H1 (cell line): ENCODE results near the gene KBTBD13. TPM values are rescaled to one million over a fixed set of nuclear protein-coding genes. Genes with fewer than 3 reads are reported as not detected.

Experiments
- CTCF ChIA-PET: fragments of 300-600 bp; sonication (Branson Sonifier 250); formaldehyde crosslinking; loops from one replicate; lab custom pipeline; 2021; ENCODE audit not compliant: partially characterized antibody; lab: Charles Lee
- POLR2A ChIA-PET: fragments of 300-600 bp; sonication (Branson Sonifier 250); formaldehyde crosslinking; loops from one replicate; lab custom pipeline; 2021; ENCODE audit warnings: inconsistent platforms; ENCODE audit not compliant: partially characterized antibody; lab: Charles Lee
- DNase-seq, 2 experiments: peaks; one replicate each; pipeline versions ENCODE4 v3.0.0 to v3.0.0-alpha.2; 2010 to 2022; ENCODE audit warnings: low spot score in 2 of 2, low read depth in 1 of 2, mixed read lengths in 1 of 2
- FAIRE-seq: peaks from 2 replicates; lab custom pipeline; 2011; peaks lifted over from hg19 to GRCh38; lab: Jason Lieb, UNC
- H2AFZ ChIP-seq: 2 replicates; pipeline ENCODE4 v1.8.1; 2012; ENCODE audit warnings: low read length, inconsistent platforms
- H2AK5ac ChIP-seq: 2 replicates; pipeline ENCODE4 v1.6.1; 2013; ENCODE audit warnings: low read depth, low read length
- H2BK120ac ChIP-seq: replicated peaks from 2 replicates; pipeline ENCODE3; 2013; ENCODE audit warnings: low read depth, low read length, inconsistent platforms
- H2BK12ac ChIP-seq: 2 replicates; pipeline ENCODE4 v1.6.1; 2013; ENCODE audit warnings: low read depth, low read length
- H2BK15ac ChIP-seq: 2 replicates; pipeline ENCODE4 v1.6.1; 2013; ENCODE audit warnings: low read length
- H2BK20ac ChIP-seq: 2 replicates; pipeline ENCODE4 v1.6.1; 2013; ENCODE audit warnings: low read length
- H2BK5ac ChIP-seq: 2 replicates; pipeline ENCODE4 v1.6.1; 2013; ENCODE audit warnings: low read depth, low read length
- H3K14ac ChIP-seq: 2 replicates; pipeline ENCODE4 v1.6.1; 2013; ENCODE audit warnings: inconsistent platforms; ENCODE audit not compliant: insufficient read length
- H3K18ac ChIP-seq: 2 replicates; pipeline ENCODE4 v1.6.1; 2013; ENCODE audit warnings: low read length; ENCODE audit errors: extremely low read depth
- H3K23ac ChIP-seq: 2 replicates; pipeline ENCODE4 v1.6.1; 2013; ENCODE audit warnings: inconsistent platforms; ENCODE audit not compliant: insufficient read length
- H3K23me2 ChIP-seq: 2 replicates; pipeline ENCODE4 v1.6.1; 2013; ENCODE audit warnings: low read depth, low read length
- H3K27ac ChIP-seq: 2 replicates; pipeline ENCODE4 v1.6.1; 2011; ENCODE audit warnings: low read depth, low read length, inconsistent platforms
- H3K27me3 ChIP-seq, 4 experiments: replicated peaks in 1 of 4; 1 replicate in 1 of 4; 2 replicates in 3 of 4; pipeline versions ENCODE4 v1.6.1 to v1.8.1; 2011 to 2013; ENCODE audit warnings: low read length in 3 of 4, mild to moderate bottlenecking in 3 of 4, inconsistent platforms in 2 of 4, mixed read lengths in 2 of 4, moderate library complexity in 1 of 4; ENCODE audit not compliant: control insufficient read depth in 3 of 4, insufficient read depth in 3 of 4; ENCODE audit errors: extremely low read depth in 1 of 4
- H3K36me3 ChIP-seq, 4 experiments: 2 replicates each; pipeline versions ENCODE4 v1.6.1 to v1.8.1; 2011 to 2013; ENCODE audit warnings: mild to moderate bottlenecking in 4 of 4, low read length in 3 of 4, moderate library complexity in 2 of 4, control low read depth in 1 of 4, inconsistent platforms in 1 of 4; ENCODE audit not compliant: insufficient read depth in 4 of 4, control insufficient read depth in 2 of 4
- H3K4ac ChIP-seq: replicated peaks from 2 replicates; pipeline ENCODE3; 2013; ENCODE audit warnings: low read length, low read depth, mixed read lengths, inconsistent platforms; ENCODE audit not compliant: insufficient read length
- H3K4me1 ChIP-seq, 4 experiments: replicated peaks in 1 of 4; 1 replicate in 1 of 4; 2 replicates in 3 of 4; pipeline versions ENCODE4 v1.6.1 to v1.8.1; 2011 to 2013; ENCODE audit warnings: low read length in 3 of 4, inconsistent platforms in 2 of 4, mixed read lengths in 1 of 4; ENCODE audit not compliant: insufficient read depth in 4 of 4, control insufficient read depth in 3 of 4
- H3K4me2 ChIP-seq, 2 experiments: 2 replicates each; pipeline versions ENCODE4 v1.6.1 to v1.8.1; 2011 to 2013; ENCODE audit warnings: low read depth in 2 of 2, low read length in 2 of 2, control low read depth in 1 of 2, inconsistent platforms in 1 of 2, mild to moderate bottlenecking in 1 of 2; ENCODE audit not compliant: insufficient read depth in 1 of 2
- H3K4me3 ChIP-seq, 4 experiments: fragments of 200-600, 300-600 bp in 1 of 4; sonication (generic), shearing (Covaris generic), sonication (Bioruptor Twin) in 1 of 4; 2 replicates each; pipeline versions ENCODE4 v1.5.1 to v1.8.1; 2011 to 2016; ENCODE audit warnings: low read length in 4 of 4, low read depth in 3 of 4, control low read depth in 2 of 4, inconsistent platforms in 2 of 4, mild to moderate bottlenecking in 2 of 4, mixed read lengths in 1 of 4, moderate library complexity in 1 of 4; ENCODE audit not compliant: insufficient read depth in 2 of 4; ENCODE audit errors: extremely low read depth in 1 of 4
- H3K56ac ChIP-seq: replicated peaks from 2 replicates; pipeline ENCODE3; 2013; ENCODE audit warnings: low read depth, mild to moderate bottlenecking, mixed read lengths, low read length, inconsistent platforms; ENCODE audit not compliant: insufficient read length
- H3K79me1 ChIP-seq: 2 replicates; pipeline ENCODE4 v1.6.1; 2013; ENCODE audit warnings: low read depth, low read length, control low read depth
- H3K79me2 ChIP-seq, 2 experiments: 2 replicates each; pipeline versions ENCODE4 v1.6.1 to v1.8.1; 2012 to 2013; ENCODE audit warnings: low read length in 2 of 2, mild to moderate bottlenecking in 2 of 2, inconsistent platforms in 1 of 2; ENCODE audit not compliant: insufficient read depth in 2 of 2, control insufficient read depth in 1 of 2
- H3K9ac ChIP-seq, 4 experiments: replicated peaks in 1 of 4; 1 replicate in 1 of 4; 2 replicates in 3 of 4; pipeline versions ENCODE4 v1.6.1 to v1.8.1; 2011 to 2013; ENCODE audit warnings: low read depth in 3 of 4, low read length in 3 of 4, control low read depth in 2 of 4, mild to moderate bottlenecking in 2 of 4, moderate library complexity in 2 of 4, inconsistent platforms in 1 of 4; ENCODE audit errors: extremely low read depth in 1 of 4
- H3K9me3 ChIP-seq, 2 experiments: 2 replicates each; pipeline versions ENCODE4 v1.6.1 to v1.8.1; 2012 to 2013; ENCODE audit warnings: mild to moderate bottlenecking in 2 of 2, moderate library complexity in 2 of 2, control low read depth in 1 of 2, inconsistent platforms in 1 of 2, low read depth in 1 of 2, low read length in 1 of 2, mixed read lengths in 1 of 2; ENCODE audit not compliant: insufficient read depth in 2 of 2
- H4K20me1 ChIP-seq, 2 experiments: replicated peaks in 1 of 2; 2 replicates each; pipeline versions ENCODE3 to v1.8.1; 2011 to 2013; ENCODE audit warnings: inconsistent platforms in 2 of 2, low read length in 2 of 2, mild to moderate bottlenecking in 1 of 2; ENCODE audit not compliant: insufficient read depth in 2 of 2, control insufficient read depth in 1 of 2
- H4K5ac ChIP-seq: 2 replicates; pipeline ENCODE4 v1.6.1; 2013; ENCODE audit warnings: low read length, low read depth, mixed read lengths, inconsistent platforms; ENCODE audit not compliant: insufficient read length
- H4K8ac ChIP-seq: 2 replicates; pipeline ENCODE4 v1.8.0; 2013; ENCODE audit warnings: mild to moderate bottlenecking, moderate library complexity, low read length, inconsistent platforms; ENCODE audit not compliant: insufficient read depth; ENCODE audit errors: extremely low read depth
- H4K91ac ChIP-seq: replicated peaks from 2 replicates; pipeline ENCODE3; 2013; ENCODE audit warnings: low read length, mixed read lengths, inconsistent platforms; ENCODE audit not compliant: insufficient read length
- ASH2L ChIP-seq: fragments of 200-600, 300-600 bp; sonication (generic); IDR thresholded peaks from one replicate; pipeline ENCODE4 v1.7.1; 2017; ENCODE audit warnings: low read length
- BACH1 ChIP-seq: IDR thresholded peaks from 2 replicates; pipeline ENCODE4 v1.6.1; 2012; ENCODE audit warnings: low read length, improper control_type of control experiment
- GTF2F1 ChIP-seq: IDR thresholded peaks from 2 replicates; pipeline ENCODE4 v1.6.1; 2012; ENCODE audit warnings: low read depth, low read length, improper control_type of control experiment, borderline replicate concordance
- HDAC6 ChIP-seq: IDR thresholded peaks from one replicate; pipeline ENCODE4 v1.7.1; 2012; ENCODE audit warnings: low read depth, mild to moderate bottlenecking, inconsistent platforms, low read length, moderate library complexity
- JUND ChIP-seq: IDR thresholded peaks from 2 replicates; pipeline ENCODE4 v1.6.1; 2011; ENCODE audit warnings: mild to moderate bottlenecking, improper control_type of control experiment, low read length
- KDM1A ChIP-seq: fragments of 200-600, 300-600 bp; sonication (generic); IDR thresholded peaks from 2 replicates; pipeline ENCODE4 v1.7.1; 2016; ENCODE audit warnings: mild to moderate bottlenecking, low read length, borderline replicate concordance
- KDM5A ChIP-seq: fragments of 200-600 bp; IDR thresholded peaks from 2 replicates; pipeline ENCODE4 v1.7.1; 2012; ENCODE audit warnings: mild to moderate bottlenecking, low read length, inconsistent platforms, mixed read lengths
- NRF1 ChIP-seq: IDR thresholded peaks from 2 replicates; pipeline ENCODE4 v1.6.1; 2011; ENCODE audit warnings: mild to moderate bottlenecking, low read depth, low read length, improper control_type of control experiment
- POU5F1 ChIP-seq: IDR thresholded peaks from 2 replicates; pipeline ENCODE4 v1.6.1; 2011; ENCODE audit warnings: low read depth, mild to moderate bottlenecking, low read length, moderate library complexity
- RAD21 ChIP-seq, 2 experiments: IDR thresholded peaks in 1 of 2; conservative IDR thresholded peaks in 1 of 2; 2 replicates each; pipeline ENCODE4 v1.6.1; 2011; ENCODE audit warnings: low read depth in 2 of 2, low read length in 2 of 2, improper control_type of control experiment in 1 of 2, inconsistent platforms in 1 of 2, mild to moderate bottlenecking in 1 of 2, moderate library complexity in 1 of 2
- WGBS, 2 experiments: shearing (Covaris generic) in 1 of 2; methylation state at CpG; one replicate each; pipeline versions ENCODE4 v1.1.6 to v1.1.7; 2013 to 2015; ENCODE audit warnings: low lambda C conversion rate in 2 of 2, mixed read lengths in 2 of 2, inconsistent platforms in 1 of 2, low coverage in 1 of 2, missing lambda C conversion rate in 1 of 2; ENCODE audit not compliant: insufficient replicate concordance in 2 of 2, insufficient coverage in 1 of 2, insufficient read length in 1 of 2; ENCODE audit errors: extremely low coverage in 1 of 2, missing lambda C conversion rate in 1 of 2; 5-methylcytosine and 5-hydroxymethylcytosine counted together
- polyA plus RNA-seq, 7 experiments: library from polyadenylated mRNA; depleted of rRNA in 3 of 7; stranded (reverse) in 5 of 7; unstranded in 2 of 7; fragments of >200 nt in 5 of 7; fragments of 200-250 nt in 2 of 7; gene quantifications; 1 replicate in 5 of 7; 2 replicates in 1 of 7; 4 replicates in 1 of 7; pipeline versions ENCODE4 v1.2.1 to v1.2.3, GENCODE V29; 2011 to 2013; ENCODE audit warnings: missing spikeins in 2 of 7, mixed read lengths in 2 of 7
- total RNA-seq: library from RNA; stranded (reverse); fragmentation: NEBNext Ultra II Directional; extraction: Animal tissue kit (Norgen Biotek cat#: 25700); gene quantifications from 2 replicates; pipeline ENCODE4 v1.2.1, GENCODE V29; 2021
- TF ChIP-seq, protein P1 (sequence below): IDR thresholded peaks from 2 replicates; pipeline ENCODE4 v1.6.1; 2012; ENCODE audit warnings: low read length, inconsistent platforms

KBTBD13 gene
- total and polyA plus RNA-seq, 2 of the 8 experiments (the other 6 are each of a cell fraction or from before 2014, with no cell fraction given): not detected

DNA sequence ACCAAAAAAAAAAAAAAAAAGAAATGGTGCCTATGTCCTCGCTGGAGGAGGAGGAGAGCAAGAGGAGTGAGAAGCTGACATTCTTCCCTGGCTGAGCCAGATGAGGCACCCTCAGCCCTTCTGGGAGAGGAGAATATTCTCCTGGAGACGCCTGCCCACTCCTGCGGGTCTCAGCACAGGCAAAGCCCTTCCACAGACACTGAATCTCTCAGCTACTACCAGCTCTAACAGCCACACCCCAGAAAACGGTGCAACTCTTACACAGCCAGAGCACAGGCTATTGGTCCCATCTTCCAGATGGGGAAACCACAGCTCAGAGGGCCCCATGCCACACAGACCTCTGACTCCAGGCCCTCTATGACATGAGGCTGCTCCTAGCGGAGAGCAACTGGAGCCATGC is 14.5 kb upstream of the KBTBD13 start:
- DNase-seq (no peak), FAIRE-seq (no peak)
- POLR2A ChIA-PET: interaction anchor here (1.0 to 1.4 kb wide), 5 partner anchors 11 to 236 kb away, joined by 3 to 5 read pairs (median 3); no protein-coding TSS in a partner anchor
- Histone ChIP-seq H4K91ac (no peak overlapping the region), H4K20me1 (no peaks in the 10 kb centered on the region), H3K79me2 (no peaks in the 10 kb centered on the region), H3K27ac (no peak overlapping the region), H2AK5ac (no peak overlapping the region), H3K4me2 (no peak overlapping the region), H3K23me2 (no peaks in the 10 kb centered on the region; the same call in 1 of the 2 replicates), H3K27me3 (peaks cover 0 to 2% (median 0%) of the 10 kb centered on the region in 4 experiments; a peak in 2 of 7 replicates), H4K5ac (no peak overlapping the region), H3K9me3 (no peaks in the 10 kb centered on the region), H3K56ac (no peak overlapping the region), H3K18ac (no peak overlapping the region), H2AFZ (no peak overlapping the region), H2BK20ac (no peak overlapping the region), H3K9ac (no peak overlapping the region), H4K8ac (no peak overlapping the region), H3K79me1 (peaks cover 3% of the 10 kb centered on the region; the same call in 1 of the 2 replicates), H3K4me1 (peaks cover 0 to 4% (median 0%) of the 10 kb centered on the region in 4 experiments; a peak in 2 of 7 replicates), H2BK12ac (no peak overlapping the region), H3K36me3 (no peaks in the 10 kb centered on the region; a peak in 1 of 8 replicates), H3K14ac (no peak overlapping the region), H2BK120ac (no peak overlapping the region), H3K4ac (no peak overlapping the region), H3K4me3 (no peak overlapping the region), H2BK5ac (no peak overlapping the region), H2BK15ac (no peak overlapping the region), H3K23ac (no peak overlapping the region)
- WGBS, 2 experiments: 86% methylated on average over 5 of the region's 5 CpGs; no CpG with 5 or more reads in 1 of the 2 experiments
- CTCF ChIA-PET: interaction anchor here (1.2 to 33.2 kb wide), 10 partner anchors 8 to 53 kb away, joined by 3 to 1213 read pairs (median 6); partner anchors contain the start of genes KBTBD13, RASL12, SLC51B and UBAP1L
- TF ChIP-seq HDAC6 (no peak), RAD21 (IDR thresholded peaks at IDR 0.05 in 1 of 2, conservative IDR thresholded peaks at IDR 0.05 in 1 of 2; ENCODE audit: low read depth in 2 of 2, low read length in 2 of 2) (no peak), KDM1A (no peak), KDM5A (no peak), BACH1 (no peak), POU5F1 (no peak), GTF2F1 (no peak), JUND (no peak), NRF1 (no peak), ASH2L (no peak)
- TF ChIP-seq, protein P1, sequence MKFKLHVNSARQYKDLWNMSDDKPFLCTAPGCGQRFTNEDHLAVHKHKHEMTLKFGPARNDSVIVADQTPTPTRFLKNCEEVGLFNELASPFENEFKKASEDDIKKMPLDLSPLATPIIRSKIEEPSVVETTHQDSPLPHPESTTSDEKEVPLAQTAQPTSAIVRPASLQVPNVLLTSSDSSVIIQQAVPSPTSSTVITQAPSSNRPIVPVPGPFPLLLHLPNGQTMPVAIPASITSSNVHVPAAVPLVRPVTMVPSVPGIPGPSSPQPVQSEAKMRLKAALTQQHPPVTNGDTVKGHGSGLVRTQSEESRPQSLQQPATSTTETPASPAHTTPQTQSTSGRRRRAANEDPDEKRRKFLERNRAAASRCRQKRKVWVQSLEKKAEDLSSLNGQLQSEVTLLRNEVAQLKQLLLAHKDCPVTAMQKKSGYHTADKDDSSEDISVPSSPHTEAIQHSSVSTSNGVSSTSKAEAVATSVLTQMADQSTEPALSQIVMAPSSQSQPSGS: no peak
